ENCODE results near the gene BSN. TPM values are rescaled to one million over a fixed set of nuclear protein-coding genes. Genes with fewer than 3 reads are reported as not detected.
A peak's percentile ranks its signal among the peaks of the same experiment; 100 is the strongest.

BSN gene
- total and polyA plus RNA-seq, 2 experiments from 2014 or later, result 1.2 to 2.1 TPM

- no peaks in the 10 kb centered on the region for H3K27me3 ChIP-seq
- no peak overlapping the region for H3K4me3 ChIP-seq
- H3K36me3 ChIP-seq, result no peaks in the 10 kb centered on the region
- H3K4me1 ChIP-seq (ENCODE audit: low read depth), result no peaks in the 10 kb centered on the region
- H3K9me3 ChIP-seq (ENCODE audit: low read depth), result no peaks in the 10 kb centered on the region
- TF ChIP-seq, protein P1, sequence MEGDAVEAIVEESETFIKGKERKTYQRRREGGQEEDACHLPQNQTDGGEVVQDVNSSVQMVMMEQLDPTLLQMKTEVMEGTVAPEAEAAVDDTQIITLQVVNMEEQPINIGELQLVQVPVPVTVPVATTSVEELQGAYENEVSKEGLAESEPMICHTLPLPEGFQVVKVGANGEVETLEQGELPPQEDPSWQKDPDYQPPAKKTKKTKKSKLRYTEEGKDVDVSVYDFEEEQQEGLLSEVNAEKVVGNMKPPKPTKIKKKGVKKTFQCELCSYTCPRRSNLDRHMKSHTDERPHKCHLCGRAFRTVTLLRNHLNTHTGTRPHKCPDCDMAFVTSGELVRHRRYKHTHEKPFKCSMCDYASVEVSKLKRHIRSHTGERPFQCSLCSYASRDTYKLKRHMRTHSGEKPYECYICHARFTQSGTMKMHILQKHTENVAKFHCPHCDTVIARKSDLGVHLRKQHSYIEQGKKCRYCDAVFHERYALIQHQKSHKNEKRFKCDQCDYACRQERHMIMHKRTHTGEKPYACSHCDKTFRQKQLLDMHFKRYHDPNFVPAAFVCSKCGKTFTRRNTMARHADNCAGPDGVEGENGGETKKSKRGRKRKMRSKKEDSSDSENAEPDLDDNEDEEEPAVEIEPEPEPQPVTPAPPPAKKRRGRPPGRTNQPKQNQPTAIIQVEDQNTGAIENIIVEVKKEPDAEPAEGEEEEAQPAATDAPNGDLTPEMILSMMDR (IDR thresholded peaks at IDR 0.05; ENCODE audit: low read depth, low read length), result no peak
- H3K27ac ChIP-seq, result no peak overlapping the region
- no peak for DNase-seq (ENCODE audit: low read depth in 1 of 2, low spot score in 1 of 2)
Observed at GRCh38 chr3:49623071-49623470, 68.8 kb downstream of the BSN start.

DNA sequence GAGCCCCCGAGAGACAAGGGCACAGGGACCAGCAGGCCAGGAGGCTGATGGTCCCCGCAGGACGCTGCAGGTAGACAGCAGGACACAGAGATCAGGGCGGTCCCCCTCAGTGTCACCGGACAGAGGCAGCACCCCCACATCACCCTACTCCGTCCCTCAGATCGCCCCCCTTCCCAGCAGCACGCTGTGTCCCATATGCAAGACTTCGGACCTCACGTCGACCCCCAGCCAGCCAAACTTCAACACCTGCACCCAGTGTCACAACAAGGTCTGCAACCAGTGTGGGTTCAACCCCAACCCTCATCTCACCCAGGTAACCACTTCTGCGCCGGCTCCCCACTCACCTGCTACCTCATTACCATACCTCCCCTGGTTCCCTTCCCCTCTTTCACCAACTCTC is 70.8 kb downstream of the BSN start:
- no peak for DNase-seq (ENCODE audit: low read depth in 1 of 2, low spot score in 1 of 2)
- Histone ChIP-seq H3K36me3 (no peaks in the 10 kb centered on the region), H3K27me3 (no peaks in the 10 kb centered on the region), H3K4me3 (no peak overlapping the region), H3K4me1 (ENCODE audit: low read depth) (no peaks in the 10 kb centered on the region), H3K9me3 (ENCODE audit: low read depth) (no peaks in the 10 kb centered on the region), H3K27ac (no peak overlapping the region)
- TF ChIP-seq, protein P1 (IDR thresholded peaks at IDR 0.05; ENCODE audit: low read depth, low read length), result no peak

DNA sequence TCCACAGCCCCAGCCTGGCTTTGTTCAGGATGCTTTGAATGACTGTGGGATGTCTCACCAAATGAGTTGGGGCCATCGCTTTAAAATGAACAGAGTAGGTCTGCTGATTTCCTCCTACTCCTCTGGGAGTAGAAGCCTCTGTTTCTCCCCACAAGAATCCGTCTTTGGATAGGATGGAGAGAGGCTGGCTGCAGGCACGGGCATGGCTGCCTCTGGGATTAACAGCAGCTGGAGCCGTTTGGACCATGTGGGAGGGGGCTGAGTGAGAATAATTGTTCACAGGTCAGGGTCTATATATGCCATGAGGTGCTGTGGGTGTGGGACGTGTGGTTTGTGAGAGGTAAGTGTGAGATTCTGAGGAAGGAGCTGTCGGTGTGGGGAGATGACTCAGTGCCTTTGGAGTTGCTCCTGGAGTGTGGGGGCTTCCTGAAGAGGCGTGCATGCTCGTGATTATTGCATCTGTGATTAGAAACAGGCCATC is 71.9 kb downstream of the BSN start:
- H3K4me1 ChIP-seq (ENCODE audit: low read depth), result no peaks in the 10 kb centered on the region
- TF ChIP-seq, protein P1 (IDR thresholded peaks at IDR 0.05; ENCODE audit: low read depth, low read length), result no peak
- H3K36me3 ChIP-seq, result no peaks in the 10 kb centered on the region
- H3K9me3 ChIP-seq (ENCODE audit: low read depth), result no peaks in the 10 kb centered on the region
- H3K27ac ChIP-seq, result no peak overlapping the region
- no peak overlapping the region for H3K4me3 ChIP-seq
- peak in 1 of 2 donors; percentile 6 for DNase-seq (ENCODE audit: low read depth in 1 of 2, low spot score in 1 of 2)
- H3K27me3 ChIP-seq, result no peaks in the 10 kb centered on the region

DNA sequence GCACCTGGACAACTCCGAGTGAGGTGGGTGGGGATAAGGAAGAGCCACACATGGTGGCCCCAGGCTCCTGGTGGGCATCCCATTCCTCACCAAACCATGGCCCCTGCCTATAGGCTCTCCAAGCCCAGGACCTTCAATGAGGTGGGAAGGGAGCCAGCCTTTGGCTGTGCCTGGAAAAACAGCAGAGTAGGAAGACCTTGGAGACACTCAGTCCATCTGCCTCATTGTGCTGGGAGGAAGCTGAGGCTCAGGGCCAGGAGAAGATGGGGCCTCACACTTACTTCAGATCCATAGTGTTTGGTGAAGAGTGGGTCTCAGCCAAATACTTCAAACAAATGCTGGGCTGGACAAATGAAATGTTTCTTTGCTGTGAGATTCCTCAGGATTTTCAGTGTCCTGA is 72.5 kb downstream of the BSN start:
- H3K27me3 ChIP-seq, result no peaks in the 10 kb centered on the region
- H3K4me1 ChIP-seq (ENCODE audit: low read depth), result no peaks in the 10 kb centered on the region
- H3K9me3 ChIP-seq (ENCODE audit: low read depth), result no peaks in the 10 kb centered on the region
- DNase-seq (ENCODE audit: low read depth in 1 of 2, low spot score in 1 of 2), result no peak
- H3K4me3 ChIP-seq, result no peak overlapping the region
- no peak overlapping the region for H3K27ac ChIP-seq
- TF ChIP-seq, protein P1 (IDR thresholded peaks at IDR 0.05; ENCODE audit: low read depth, low read length), result no peak
- H3K36me3 ChIP-seq, result no peaks in the 10 kb centered on the region

- no peaks in the 10 kb centered on the region for H3K27me3 ChIP-seq
- no peak overlapping the region for H3K4me3 ChIP-seq
- no peaks in the 10 kb centered on the region for H3K36me3 ChIP-seq
- no peak overlapping the region for H3K27ac ChIP-seq
- no peaks in the 10 kb centered on the region for H3K4me1 ChIP-seq (ENCODE audit: low read depth)
- H3K9me3 ChIP-seq (ENCODE audit: low read depth), result no peaks in the 10 kb centered on the region
- TF ChIP-seq, protein P1 (IDR thresholded peaks at IDR 0.05; ENCODE audit: low read depth, low read length), result no peak
- DNase-seq (ENCODE audit: low read depth in 1 of 2, low spot score in 1 of 2), result no peak
Observed at GRCh38 chr3:49627634-49628033, 73.4 kb downstream of the BSN start.

- H3K27me3 ChIP-seq, result no peaks in the 10 kb centered on the region
Observed at GRCh38 chr3:49628249-49628648, 74.0 kb downstream of the BSN start.

More at GRCh38 chr3:49628249-49628648, 74.0 kb downstream of the BSN start:
- H3K36me3 ChIP-seq, result no peaks in the 10 kb centered on the region
- H3K27ac ChIP-seq, result no peak overlapping the region
- TF ChIP-seq, protein P1 (IDR thresholded peaks at IDR 0.05; ENCODE audit: low read depth, low read length), result no peak
- H3K4me3 ChIP-seq, result no peak overlapping the region
- no peaks in the 10 kb centered on the region for H3K4me1 ChIP-seq (ENCODE audit: low read depth)
- H3K9me3 ChIP-seq (ENCODE audit: low read depth), result no peaks in the 10 kb centered on the region
- no peak for DNase-seq (ENCODE audit: low read depth in 1 of 2, low spot score in 1 of 2)
